CD8-positive, alpha-beta memory T cell (primary cell): ENCODE results near the gene GRM1. TPM values are rescaled to one million over a fixed set of nuclear protein-coding genes. Genes with fewer than 3 reads are reported as not detected.

Experiments
- CTCF ChIA-PET: fragments of 350-600 bp; sonication (Branson Sonifier 250); formaldehyde crosslinking; loops from one replicate; lab custom pipeline; 2021; ENCODE audit warnings: antibody characterized with exemption; lab: Charles Lee
- POLR2A ChIA-PET: fragments of 350-600 bp; sonication (Branson Sonifier 250); formaldehyde crosslinking; loops from one replicate; lab custom pipeline; 2021; ENCODE audit warnings: antibody characterized with exemption; lab: Charles Lee
- DNase-seq, 5 donors: peaks; one replicate each; pipeline versions ENCODE4 v3.0.0 to v3.0.0-alpha.2; 2020 to 2022; ENCODE audit warnings: mixed read lengths in 1 of 5
- H3K27ac ChIP-seq: one replicate; pipeline ENCODE4 v1.7.0; 2013; ENCODE audit warnings: low read depth, mild to moderate bottlenecking, low read length, moderate library complexity
- H3K27me3 ChIP-seq: 2 replicates; pipeline ENCODE4 v1.7.0; 2013; ENCODE audit warnings: low read length, mild to moderate bottlenecking; ENCODE audit not compliant: insufficient read depth, poor library complexity, severe bottlenecking
- H3K36me3 ChIP-seq: 2 replicates; pipeline ENCODE4 v1.7.0; 2013; ENCODE audit warnings: mild to moderate bottlenecking, low read length, moderate library complexity; ENCODE audit not compliant: insufficient read depth
- H3K4me1 ChIP-seq: 2 replicates; pipeline ENCODE4 v1.7.0; 2013; ENCODE audit warnings: mild to moderate bottlenecking, low read length, moderate library complexity; ENCODE audit not compliant: insufficient read depth
- H3K4me3 ChIP-seq: 2 replicates; pipeline ENCODE4 v1.7.0; 2013; ENCODE audit warnings: mild to moderate bottlenecking, low read length
- H3K9me3 ChIP-seq: 2 replicates; pipeline ENCODE4 v1.7.0; 2013; ENCODE audit warnings: mild to moderate bottlenecking, low read length
- H3K27ac Mint-ChIP-seq, 8 donors: one replicate each; pipeline ENCODE4 v1.8.0; 2020 to 2021; ENCODE audit warnings: mixed read lengths in 8 of 8, mild to moderate bottlenecking in 6 of 8, inconsistent platforms in 3 of 8, moderate library complexity in 3 of 8
- H3K27me3 Mint-ChIP-seq, 2 donors: one replicate each; pipeline ENCODE4 v1.8.0; 2020 to 2021; ENCODE audit warnings: mixed read lengths in 2 of 2, mild to moderate bottlenecking in 1 of 2, moderate library complexity in 1 of 2
- H3K36me3 Mint-ChIP-seq, 3 donors: one replicate each; pipeline ENCODE4 v1.8.0; 2020 to 2021; ENCODE audit warnings: mixed read lengths in 3 of 3, inconsistent platforms in 1 of 3, mild to moderate bottlenecking in 1 of 3
- H3K4me1 Mint-ChIP-seq, 3 donors: one replicate each; pipeline ENCODE4 v1.8.0; 2020 to 2021; ENCODE audit warnings: mixed read lengths in 3 of 3, inconsistent platforms in 1 of 3, mild to moderate bottlenecking in 1 of 3
- H3K4me3 Mint-ChIP-seq, 7 donors: one replicate each; pipeline ENCODE4 v1.8.0; 2020 to 2021; ENCODE audit warnings: mixed read lengths in 7 of 7, mild to moderate bottlenecking in 6 of 7, moderate library complexity in 4 of 7, inconsistent platforms in 2 of 7
- H3K9me3 Mint-ChIP-seq, 5 donors: one replicate each; pipeline ENCODE4 v1.8.0; 2020 to 2022; ENCODE audit warnings: mixed read lengths in 5 of 5, mild to moderate bottlenecking in 3 of 5, moderate library complexity in 2 of 5, inconsistent platforms in 1 of 5
- polyA plus RNA-seq: library from polyadenylated mRNA; unstranded; fragments of 300-500 nt; fragmentation: Illumina TruSeq; gene quantifications from one replicate; pipeline ENCODE4 v1.2.3, GENCODE V29; 2021
- total RNA-seq, 2 experiments: library from RNA; stranded (reverse); gene quantifications; one replicate each; pipeline ENCODE4 v1.2.3, GENCODE V29; 2021

Gene GRM1
- total and polyA plus RNA-seq, 3 experiments from 2014 or later: not detected

DNA sequence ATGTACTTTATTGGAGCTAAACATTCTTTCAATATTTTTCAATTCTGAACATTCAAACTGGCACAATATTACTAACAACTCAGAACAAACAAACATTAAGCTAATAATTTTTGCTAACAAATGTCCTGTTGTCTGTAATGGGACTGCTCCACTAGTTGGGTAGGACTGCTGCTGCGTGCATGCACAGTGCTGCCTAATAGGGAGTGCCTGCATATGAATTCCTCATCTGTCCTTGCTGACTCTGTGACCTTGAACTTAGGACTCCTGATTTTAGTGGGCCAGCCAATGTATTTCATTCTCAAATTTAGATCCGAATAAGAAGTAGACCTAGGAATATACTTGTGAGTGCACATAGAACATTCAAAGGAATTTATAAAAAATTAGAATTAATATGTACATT lies 318.2 kb downstream of the GRM1 start:
- Mint-ChIP-seq H3K4me3 (no peak overlapping the region), H3K27ac (no peak overlapping the region), H3K27me3 (no peaks in the 10 kb centered on the region), H3K36me3 (no peaks in the 10 kb centered on the region), H3K9me3 (no peaks in the 10 kb centered on the region), H3K4me1 (no peaks in the 10 kb centered on the region)
- no peak for DNase-seq
- H3K36me3 ChIP-seq: no peaks in the 10 kb centered on the region
- H3K27ac ChIP-seq: no peak overlapping the region
- H3K4me3 ChIP-seq: no peak overlapping the region
- POLR2A ChIA-PET: no interaction called here
- no peaks in the 10 kb centered on the region for H3K4me1 ChIP-seq
- H3K9me3 ChIP-seq: no peaks in the 10 kb centered on the region
- no peaks in the 10 kb centered on the region for H3K27me3 ChIP-seq
- CTCF ChIA-PET: no interaction called here

DNA sequence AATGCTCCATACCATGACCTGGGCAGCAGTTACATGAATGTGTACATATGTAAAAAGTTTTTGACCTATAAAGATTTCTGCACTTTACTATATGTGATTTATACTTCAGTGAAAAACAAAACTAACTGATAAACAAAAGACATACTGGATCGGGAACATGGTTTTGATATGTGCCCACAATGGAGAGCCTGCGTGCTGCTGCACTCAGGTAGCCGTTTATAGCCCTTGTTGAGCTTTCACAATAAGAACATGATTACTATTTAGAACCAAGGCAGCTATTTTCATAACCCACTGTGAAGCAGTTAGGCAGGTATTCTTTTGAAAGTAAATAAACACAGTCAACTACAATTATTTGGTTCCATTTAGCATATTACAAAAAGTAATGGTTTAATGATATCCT lies 318.8 kb downstream of the GRM1 start:
- H3K27me3 Mint-ChIP-seq: no peaks in the 10 kb centered on the region
- no peaks in the 10 kb centered on the region for H3K36me3 ChIP-seq
- no peaks in the 10 kb centered on the region for H3K9me3 Mint-ChIP-seq
- no peaks in the 10 kb centered on the region for H3K27me3 ChIP-seq
- no peak overlapping the region for H3K4me3 Mint-ChIP-seq
- POLR2A ChIA-PET: no interaction called here
- DNase-seq: no peak
- H3K4me1 ChIP-seq: no peaks in the 10 kb centered on the region
- no peak overlapping the region for H3K27ac Mint-ChIP-seq
- CTCF ChIA-PET: no interaction called here
- H3K9me3 ChIP-seq: no peaks in the 10 kb centered on the region
- H3K36me3 Mint-ChIP-seq: no peaks in the 10 kb centered on the region
- no peaks in the 10 kb centered on the region for H3K4me1 Mint-ChIP-seq
- H3K27ac ChIP-seq: no peak overlapping the region
- H3K4me3 ChIP-seq: no peak overlapping the region

DNA sequence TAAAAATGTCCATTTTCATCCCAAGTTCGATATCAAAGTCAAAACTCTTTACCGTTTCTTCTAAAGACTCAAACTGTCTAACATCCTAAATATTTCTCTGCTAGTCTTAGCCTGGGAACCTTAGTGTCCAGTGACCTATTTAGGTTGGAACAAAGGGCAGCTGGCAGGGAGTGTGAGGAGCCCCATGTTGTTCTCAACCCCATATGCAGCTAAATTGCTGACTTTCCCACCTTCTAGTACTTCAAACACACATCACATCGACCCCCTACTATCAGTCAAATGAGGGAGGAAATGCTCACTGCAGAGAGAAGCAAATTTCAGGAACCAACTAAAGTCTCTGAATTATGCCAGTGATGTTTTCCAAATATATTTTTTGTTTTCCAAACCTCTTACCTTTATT lies 322.2 kb downstream of the GRM1 start:
- no peak overlapping the region for H3K4me3 ChIP-seq
- H3K27me3 ChIP-seq: no peaks in the 10 kb centered on the region
- H3K9me3 ChIP-seq: no peaks in the 10 kb centered on the region
- Mint-ChIP-seq H3K27ac (no peak overlapping the region), H3K27me3 (no peaks in the 10 kb centered on the region), H3K36me3 (no peaks in the 10 kb centered on the region), H3K4me1 (no peaks in the 10 kb centered on the region), H3K9me3 (no peaks in the 10 kb centered on the region), H3K4me3 (no peak overlapping the region)
- H3K27ac ChIP-seq: no peak overlapping the region
- CTCF ChIA-PET: no interaction called here
- H3K36me3 ChIP-seq: no peaks in the 10 kb centered on the region
- POLR2A ChIA-PET: no interaction called here
- no peak for DNase-seq
- H3K4me1 ChIP-seq: no peaks in the 10 kb centered on the region

DNA sequence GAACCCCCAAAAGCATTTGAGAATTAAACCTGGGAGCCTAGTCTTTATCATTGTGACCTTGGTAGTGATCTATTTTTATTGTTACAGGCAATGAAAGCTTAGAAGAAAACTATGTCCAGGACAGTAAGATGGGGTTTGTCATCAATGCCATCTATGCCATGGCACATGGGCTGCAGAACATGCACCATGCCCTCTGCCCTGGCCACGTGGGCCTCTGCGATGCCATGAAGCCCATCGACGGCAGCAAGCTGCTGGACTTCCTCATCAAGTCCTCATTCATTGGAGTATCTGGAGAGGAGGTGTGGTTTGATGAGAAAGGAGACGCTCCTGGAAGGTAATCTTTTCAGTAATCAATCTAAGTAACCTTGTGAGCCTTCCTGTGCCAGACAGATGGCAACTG lies 323.3 kb downstream of the GRM1 start:
- ChIA-PET CTCF (no interaction called here), POLR2A (no interaction called here)
- Histone ChIP-seq H3K27ac (no peak overlapping the region), H3K36me3 (no peaks in the 10 kb centered on the region), H3K4me1 (no peaks in the 10 kb centered on the region), H3K9me3 (no peaks in the 10 kb centered on the region), H3K27me3 (no peaks in the 10 kb centered on the region), H3K4me3 (no peak overlapping the region)
- Mint-ChIP-seq H3K4me3 (no peak overlapping the region), H3K36me3 (no peaks in the 10 kb centered on the region), H3K9me3 (no peaks in the 10 kb centered on the region), H3K4me1 (no peaks in the 10 kb centered on the region), H3K27ac (no peak overlapping the region), H3K27me3 (no peaks in the 10 kb centered on the region)
- no peak for DNase-seq

GRCh38 chr6:146354451-146354850 lies 325.6 kb downstream of the GRM1 start:
- H3K36me3 ChIP-seq: no peaks in the 10 kb centered on the region
- no peak overlapping the region for H3K4me3 ChIP-seq
- H3K4me3 Mint-ChIP-seq: no peak overlapping the region
- no peaks in the 10 kb centered on the region for H3K9me3 Mint-ChIP-seq
- no peaks in the 10 kb centered on the region for H3K9me3 ChIP-seq
- H3K27ac ChIP-seq: no peak overlapping the region
- H3K27me3 Mint-ChIP-seq: no peaks in the 10 kb centered on the region
- H3K27me3 ChIP-seq: no peaks in the 10 kb centered on the region
- H3K4me1 ChIP-seq: no peaks in the 10 kb centered on the region
- H3K4me1 Mint-ChIP-seq: no peaks in the 10 kb centered on the region
- H3K36me3 Mint-ChIP-seq: no peaks in the 10 kb centered on the region
- DNase-seq: no peak
- ChIA-PET CTCF (no interaction called here), POLR2A (no interaction called here)
- H3K27ac Mint-ChIP-seq: no peak overlapping the region

- no peak overlapping the region for H3K27ac ChIP-seq
- no peaks in the 10 kb centered on the region for H3K4me1 ChIP-seq
- H3K4me3 ChIP-seq: no peak overlapping the region
- Mint-ChIP-seq H3K27me3 (no peaks in the 10 kb centered on the region), H3K4me1 (no peaks in the 10 kb centered on the region), H3K27ac (no peak overlapping the region), H3K9me3 (no peaks in the 10 kb centered on the region), H3K36me3 (no peaks in the 10 kb centered on the region), H3K4me3 (no peak overlapping the region)
- DNase-seq: no peak
- ChIA-PET CTCF (no interaction called here), POLR2A (no interaction called here)
- no peaks in the 10 kb centered on the region for H3K36me3 ChIP-seq
- no peaks in the 10 kb centered on the region for H3K27me3 ChIP-seq
- no peaks in the 10 kb centered on the region for H3K9me3 ChIP-seq
Observed at GRCh38 chr6:146355521-146356100, 326.7 kb downstream of the GRM1 start.

DNA sequence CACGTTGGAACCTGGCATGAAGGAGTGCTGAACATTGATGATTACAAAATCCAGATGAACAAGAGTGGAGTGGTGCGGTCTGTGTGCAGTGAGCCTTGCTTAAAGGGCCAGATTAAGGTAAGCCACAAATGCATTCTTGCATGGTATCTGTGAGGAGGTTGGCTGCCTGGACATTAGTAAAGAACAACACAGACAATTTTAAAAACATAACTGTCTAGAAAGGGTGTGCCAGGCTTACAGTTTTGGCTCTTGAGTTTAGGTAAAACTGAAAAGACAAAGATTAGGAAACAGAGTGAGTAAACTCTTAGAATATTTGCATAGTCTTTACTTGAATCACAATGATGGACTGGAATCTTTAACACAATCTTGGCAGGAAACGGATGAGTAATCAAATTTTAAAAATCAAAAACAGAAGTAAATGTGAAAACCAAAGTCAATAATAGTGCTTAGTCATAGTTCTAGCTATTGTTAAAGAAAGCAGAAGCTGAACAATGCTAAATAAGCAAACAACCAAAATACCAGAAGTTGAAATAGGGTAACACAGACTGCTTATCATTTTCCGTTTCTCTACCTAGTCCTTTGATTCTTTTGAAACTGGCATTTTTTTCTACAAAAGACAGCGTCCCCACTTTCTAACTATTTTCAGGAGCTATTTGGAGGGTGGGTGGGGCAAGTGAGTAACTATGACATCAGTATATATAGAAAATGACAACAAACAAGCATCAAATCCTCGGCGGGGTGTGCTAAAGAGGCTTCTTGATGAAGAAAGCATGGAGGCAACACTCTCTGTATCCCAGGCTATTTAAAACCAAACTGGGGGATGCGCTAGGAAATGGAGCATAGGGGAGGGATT lies 328.9 kb downstream of the GRM1 start:
- no peak for DNase-seq
- Histone ChIP-seq H3K9me3 (no peaks in the 10 kb centered on the region), H3K27me3 (no peaks in the 10 kb centered on the region), H3K4me1 (no peaks in the 10 kb centered on the region), H3K27ac (no peak overlapping the region), H3K4me3 (no peak overlapping the region), H3K36me3 (no peaks in the 10 kb centered on the region)
- Mint-ChIP-seq H3K27me3 (no peaks in the 10 kb centered on the region), H3K9me3 (no peaks in the 10 kb centered on the region), H3K4me1 (no peaks in the 10 kb centered on the region), H3K36me3 (no peaks in the 10 kb centered on the region), H3K4me3 (no peak overlapping the region), H3K27ac (no peak overlapping the region)
- ChIA-PET CTCF (no interaction called here), POLR2A (no interaction called here)

GRCh38 chr6:146358431-146359046 lies 329.7 kb downstream of the GRM1 start:
- ChIA-PET CTCF (no interaction called here), POLR2A (no interaction called here)
- no peak overlapping the region for H3K27ac ChIP-seq
- no peaks in the 10 kb centered on the region for H3K9me3 ChIP-seq
- no peaks in the 10 kb centered on the region for H3K27me3 ChIP-seq
- Mint-ChIP-seq H3K4me1 (no peaks in the 10 kb centered on the region), H3K4me3 (no peak overlapping the region), H3K36me3 (no peaks in the 10 kb centered on the region), H3K9me3 (no peaks in the 10 kb centered on the region), H3K27me3 (no peaks in the 10 kb centered on the region), H3K27ac (no peak overlapping the region)
- no peaks in the 10 kb centered on the region for H3K36me3 ChIP-seq
- DNase-seq: no peak
- H3K4me3 ChIP-seq: no peak overlapping the region
- no peaks in the 10 kb centered on the region for H3K4me1 ChIP-seq
